ENCODE measurements around the gene STX18.

DNA sequence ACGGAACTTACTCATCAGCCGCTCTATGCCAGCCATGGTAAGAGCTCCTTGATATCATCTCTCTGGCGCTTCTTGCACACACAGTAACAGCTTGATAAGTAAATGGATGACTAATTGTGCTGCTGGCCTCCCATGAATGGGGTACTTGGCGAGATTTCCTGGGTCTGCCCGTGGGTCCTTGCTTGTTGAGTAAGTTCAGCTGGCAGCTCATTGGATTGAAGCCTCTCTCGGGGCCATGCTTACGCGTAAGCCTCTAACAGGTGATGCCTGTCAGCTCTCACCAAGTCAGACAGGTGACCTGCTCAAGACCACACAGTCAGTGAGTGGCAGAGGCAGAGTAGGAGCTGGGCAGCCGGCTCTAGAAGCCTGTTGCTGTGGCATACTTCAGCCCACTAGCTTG lies 147.2 kb downstream of the STX18 start:
- TF ChIP-seq YY1 (IDR thresholded peaks at IDR 0.05; ENCODE audit: insufficient read depth, insufficient read length) (no peak), ZNF274 (IDR thresholded peaks at IDR 0.05; ENCODE audit: low read depth, low read length) (no peak), SUZ12 (IDR thresholded peaks at IDR 0.05; ENCODE audit: extremely low read depth, insufficient read depth, insufficient read length) (no peak)

Data from NT2/D1 (cell line).